GM06990 (cell line): Measurements from ENCODE around the gene PANX3.

Source experiments
- DNase-seq: peaks from one replicate; pipeline ENCODE4 v3.0.0-alpha.2; 2011; ENCODE audit not compliant: insufficient read length; ENCODE audit errors: extremely low read depth
- H3K27me3 ChIP-seq: replicated peaks from 2 replicates; pipeline ENCODE4 v1.6.0; 2011; ENCODE audit warnings: low read length; ENCODE audit not compliant: control insufficient read depth, insufficient read depth
- H3K36me3 ChIP-seq: 2 replicates; pipeline ENCODE4 v1.5.1; 2011; ENCODE audit warnings: low read length; ENCODE audit not compliant: control insufficient read depth, insufficient read depth
- H3K4me3 ChIP-seq: replicated peaks from 2 replicates; pipeline ENCODE4 v1.5.1; 2011; ENCODE audit warnings: low read depth, mild to moderate bottlenecking, control low read depth, low read length
- CTCF ChIP-seq: IDR thresholded peaks from 2 replicates; pipeline ENCODE4 v1.5.1; 2011; ENCODE audit warnings: low read length, control low read depth, mild to moderate bottlenecking, inconsistent platforms; ENCODE audit not compliant: insufficient read depth, poor library complexity, severe bottlenecking

Gene PANX3

GRCh38 chr11:124633355-124633754, 22.1 kb downstream of the PANX3 start:
- no peak for DNase-seq
- no peak overlapping the region for H3K4me3 ChIP-seq
- H3K36me3 ChIP-seq: peaks cover 17% of the 10 kb centered on the region
- TF ChIP-seq CTCF: peak; percentile 25
- no peaks in the 10 kb centered on the region for H3K27me3 ChIP-seq

- Histone ChIP-seq H3K36me3 (peaks cover 18% of the 10 kb centered on the region), H3K4me3 (no peak overlapping the region), H3K27me3 (no peaks in the 10 kb centered on the region)
- no peak for TF ChIP-seq CTCF
- no peak for DNase-seq
These were observed 24.7 kb downstream of the PANX3 start for GRCh38 chr11:124635932-124636331.

GRCh38 chr11:124638500-124638899, 27.3 kb downstream of the PANX3 start:
- H3K36me3 ChIP-seq: peaks cover 9% of the 10 kb centered on the region
- TF ChIP-seq CTCF: no peak
- H3K27me3 ChIP-seq: no peaks in the 10 kb centered on the region
- no peak for DNase-seq
- H3K4me3 ChIP-seq: no peak overlapping the region

- TF ChIP-seq CTCF: no peak
- no peak for DNase-seq
- Histone ChIP-seq H3K36me3 (peaks cover 9% of the 10 kb centered on the region), H3K4me3 (no peak overlapping the region), H3K27me3 (no peaks in the 10 kb centered on the region)
These were observed 28.0 kb downstream of the PANX3 start for GRCh38 chr11:124639186-124639585.

GRCh38 chr11:124640666-124641065, 29.4 kb downstream of the PANX3 start:
- H3K36me3 ChIP-seq: peaks cover 9% of the 10 kb centered on the region
- DNase-seq: no peak
- TF ChIP-seq CTCF: no peak
- no peaks in the 10 kb centered on the region for H3K27me3 ChIP-seq
- no peak overlapping the region for H3K4me3 ChIP-seq

GRCh38 chr11:124642628-124643027, 31.4 kb downstream of the PANX3 start:
- TF ChIP-seq CTCF: no peak
- Histone ChIP-seq H3K27me3 (no peaks in the 10 kb centered on the region), H3K4me3 (no peak overlapping the region), H3K36me3 (peaks cover 9% of the 10 kb centered on the region)
- DNase-seq: no peak
